H1 (cell line): Measurements from ENCODE around the gene TAF7. TPM values are rescaled to one million over a fixed set of nuclear protein-coding genes. Genes with fewer than 3 reads are reported as not detected.
A peak's percentile ranks its signal among the peaks of the same experiment; 100 is the strongest.

Experiments
- CTCF ChIA-PET: fragments of 300-600 bp; sonication (Branson Sonifier 250); formaldehyde crosslinking; loops from one replicate; lab custom pipeline; 2021; ENCODE audit not compliant: partially characterized antibody; lab: Charles Lee
- POLR2A ChIA-PET: fragments of 300-600 bp; sonication (Branson Sonifier 250); formaldehyde crosslinking; loops from one replicate; lab custom pipeline; 2021; ENCODE audit warnings: inconsistent platforms; ENCODE audit not compliant: partially characterized antibody; lab: Charles Lee
- DNase-seq, 2 experiments: peaks; one replicate each; pipeline versions ENCODE4 v3.0.0 to v3.0.0-alpha.2; 2010 to 2022; ENCODE audit warnings: low spot score in 2 of 2, low read depth in 1 of 2, mixed read lengths in 1 of 2
- FAIRE-seq: peaks from 2 replicates; lab custom pipeline; 2011; peaks lifted over from hg19 to GRCh38; lab: Jason Lieb, UNC
- H2AFZ ChIP-seq: 2 replicates; pipeline ENCODE4 v1.8.1; 2012; ENCODE audit warnings: low read length, inconsistent platforms
- H2AK5ac ChIP-seq: 2 replicates; pipeline ENCODE4 v1.6.1; 2013; ENCODE audit warnings: low read depth, low read length
- H2BK120ac ChIP-seq: replicated peaks from 2 replicates; pipeline ENCODE3; 2013; ENCODE audit warnings: low read depth, low read length, inconsistent platforms
- H2BK12ac ChIP-seq: 2 replicates; pipeline ENCODE4 v1.6.1; 2013; ENCODE audit warnings: low read depth, low read length
- H2BK15ac ChIP-seq: 2 replicates; pipeline ENCODE4 v1.6.1; 2013; ENCODE audit warnings: low read length
- H2BK20ac ChIP-seq: 2 replicates; pipeline ENCODE4 v1.6.1; 2013; ENCODE audit warnings: low read length
- H2BK5ac ChIP-seq: 2 replicates; pipeline ENCODE4 v1.6.1; 2013; ENCODE audit warnings: low read depth, low read length
- H3K14ac ChIP-seq: 2 replicates; pipeline ENCODE4 v1.6.1; 2013; ENCODE audit warnings: inconsistent platforms; ENCODE audit not compliant: insufficient read length
- H3K18ac ChIP-seq: 2 replicates; pipeline ENCODE4 v1.6.1; 2013; ENCODE audit warnings: low read length; ENCODE audit errors: extremely low read depth
- H3K23ac ChIP-seq: 2 replicates; pipeline ENCODE4 v1.6.1; 2013; ENCODE audit warnings: inconsistent platforms; ENCODE audit not compliant: insufficient read length
- H3K23me2 ChIP-seq: 2 replicates; pipeline ENCODE4 v1.6.1; 2013; ENCODE audit warnings: low read depth, low read length
- H3K27ac ChIP-seq: 2 replicates; pipeline ENCODE4 v1.6.1; 2011; ENCODE audit warnings: low read depth, low read length, inconsistent platforms
- H3K27me3 ChIP-seq, 4 experiments: replicated peaks in 1 of 4; 1 replicate in 1 of 4; 2 replicates in 3 of 4; pipeline versions ENCODE4 v1.6.1 to v1.8.1; 2011 to 2013; ENCODE audit warnings: low read length in 3 of 4, mild to moderate bottlenecking in 3 of 4, inconsistent platforms in 2 of 4, mixed read lengths in 2 of 4, moderate library complexity in 1 of 4; ENCODE audit not compliant: control insufficient read depth in 3 of 4, insufficient read depth in 3 of 4; ENCODE audit errors: extremely low read depth in 1 of 4
- H3K36me3 ChIP-seq, 4 experiments: 2 replicates each; pipeline versions ENCODE4 v1.6.1 to v1.8.1; 2011 to 2013; ENCODE audit warnings: mild to moderate bottlenecking in 4 of 4, low read length in 3 of 4, moderate library complexity in 2 of 4, control low read depth in 1 of 4, inconsistent platforms in 1 of 4; ENCODE audit not compliant: insufficient read depth in 4 of 4, control insufficient read depth in 2 of 4
- H3K4ac ChIP-seq: replicated peaks from 2 replicates; pipeline ENCODE3; 2013; ENCODE audit warnings: low read length, low read depth, mixed read lengths, inconsistent platforms; ENCODE audit not compliant: insufficient read length
- H3K4me1 ChIP-seq, 4 experiments: replicated peaks in 1 of 4; 1 replicate in 1 of 4; 2 replicates in 3 of 4; pipeline versions ENCODE4 v1.6.1 to v1.8.1; 2011 to 2013; ENCODE audit warnings: low read length in 3 of 4, inconsistent platforms in 2 of 4, mixed read lengths in 1 of 4; ENCODE audit not compliant: insufficient read depth in 4 of 4, control insufficient read depth in 3 of 4
- H3K4me2 ChIP-seq, 2 experiments: 2 replicates each; pipeline versions ENCODE4 v1.6.1 to v1.8.1; 2011 to 2013; ENCODE audit warnings: low read depth in 2 of 2, low read length in 2 of 2, control low read depth in 1 of 2, inconsistent platforms in 1 of 2, mild to moderate bottlenecking in 1 of 2; ENCODE audit not compliant: insufficient read depth in 1 of 2
- H3K4me3 ChIP-seq, 4 experiments: fragments of 200-600, 300-600 bp in 1 of 4; sonication (generic), shearing (Covaris generic), sonication (Bioruptor Twin) in 1 of 4; 2 replicates each; pipeline versions ENCODE4 v1.5.1 to v1.8.1; 2011 to 2016; ENCODE audit warnings: low read length in 4 of 4, low read depth in 3 of 4, control low read depth in 2 of 4, inconsistent platforms in 2 of 4, mild to moderate bottlenecking in 2 of 4, mixed read lengths in 1 of 4, moderate library complexity in 1 of 4; ENCODE audit not compliant: insufficient read depth in 2 of 4; ENCODE audit errors: extremely low read depth in 1 of 4
- H3K56ac ChIP-seq: replicated peaks from 2 replicates; pipeline ENCODE3; 2013; ENCODE audit warnings: low read depth, mild to moderate bottlenecking, mixed read lengths, low read length, inconsistent platforms; ENCODE audit not compliant: insufficient read length
- H3K79me1 ChIP-seq: 2 replicates; pipeline ENCODE4 v1.6.1; 2013; ENCODE audit warnings: low read depth, low read length, control low read depth
- H3K79me2 ChIP-seq, 2 experiments: 2 replicates each; pipeline versions ENCODE4 v1.6.1 to v1.8.1; 2012 to 2013; ENCODE audit warnings: low read length in 2 of 2, mild to moderate bottlenecking in 2 of 2, inconsistent platforms in 1 of 2; ENCODE audit not compliant: insufficient read depth in 2 of 2, control insufficient read depth in 1 of 2
- H3K9ac ChIP-seq, 4 experiments: replicated peaks in 1 of 4; 1 replicate in 1 of 4; 2 replicates in 3 of 4; pipeline versions ENCODE4 v1.6.1 to v1.8.1; 2011 to 2013; ENCODE audit warnings: low read depth in 3 of 4, low read length in 3 of 4, control low read depth in 2 of 4, mild to moderate bottlenecking in 2 of 4, moderate library complexity in 2 of 4, inconsistent platforms in 1 of 4; ENCODE audit errors: extremely low read depth in 1 of 4
- H3K9me3 ChIP-seq, 2 experiments: 2 replicates each; pipeline versions ENCODE4 v1.6.1 to v1.8.1; 2012 to 2013; ENCODE audit warnings: mild to moderate bottlenecking in 2 of 2, moderate library complexity in 2 of 2, control low read depth in 1 of 2, inconsistent platforms in 1 of 2, low read depth in 1 of 2, low read length in 1 of 2, mixed read lengths in 1 of 2; ENCODE audit not compliant: insufficient read depth in 2 of 2
- H4K20me1 ChIP-seq, 2 experiments: replicated peaks in 1 of 2; 2 replicates each; pipeline versions ENCODE3 to v1.8.1; 2011 to 2013; ENCODE audit warnings: inconsistent platforms in 2 of 2, low read length in 2 of 2, mild to moderate bottlenecking in 1 of 2; ENCODE audit not compliant: insufficient read depth in 2 of 2, control insufficient read depth in 1 of 2
- H4K5ac ChIP-seq: 2 replicates; pipeline ENCODE4 v1.6.1; 2013; ENCODE audit warnings: low read length, low read depth, mixed read lengths, inconsistent platforms; ENCODE audit not compliant: insufficient read length
- H4K8ac ChIP-seq: 2 replicates; pipeline ENCODE4 v1.8.0; 2013; ENCODE audit warnings: mild to moderate bottlenecking, moderate library complexity, low read length, inconsistent platforms; ENCODE audit not compliant: insufficient read depth; ENCODE audit errors: extremely low read depth
- H4K91ac ChIP-seq: replicated peaks from 2 replicates; pipeline ENCODE3; 2013; ENCODE audit warnings: low read length, mixed read lengths, inconsistent platforms; ENCODE audit not compliant: insufficient read length
- CEBPB ChIP-seq: IDR thresholded peaks from 2 replicates; pipeline ENCODE4 v1.6.1; 2012; ENCODE audit warnings: low read depth, low read length
- CREB1 ChIP-seq: IDR thresholded peaks from 2 replicates; pipeline ENCODE4 v1.6.1; 2012; ENCODE audit warnings: inconsistent platforms
- GTF2F1 ChIP-seq: IDR thresholded peaks from 2 replicates; pipeline ENCODE4 v1.6.1; 2012; ENCODE audit warnings: low read depth, low read length, improper control_type of control experiment, borderline replicate concordance
- JUND ChIP-seq: IDR thresholded peaks from 2 replicates; pipeline ENCODE4 v1.6.1; 2011; ENCODE audit warnings: mild to moderate bottlenecking, improper control_type of control experiment, low read length
- KDM4A ChIP-seq: IDR thresholded peaks from one replicate; pipeline ENCODE4 v1.7.1; 2012; ENCODE audit warnings: low read depth, mild to moderate bottlenecking, moderate library complexity, low read length, inconsistent platforms; ENCODE audit not compliant: severe bottlenecking
- NANOG ChIP-seq: IDR thresholded peaks from 2 replicates; pipeline ENCODE4 v1.6.1; 2011; ENCODE audit warnings: low read length, low read depth, mild to moderate bottlenecking, inconsistent platforms; ENCODE audit not compliant: insufficient read depth, poor library complexity, severe bottlenecking
- PHF8 ChIP-seq: fragments of 200-600 bp; sonication (generic); conservative IDR thresholded peaks from 2 replicates; pipeline ENCODE4 v1.7.1; 2012; ENCODE audit warnings: low read depth, mild to moderate bottlenecking, inconsistent platforms, low read length, moderate library complexity
- RFX5 ChIP-seq: IDR thresholded peaks from 2 replicates; pipeline ENCODE4 v1.6.1; 2011; ENCODE audit warnings: low read depth, low read length, improper control_type of control experiment, borderline replicate concordance
- TEAD4 ChIP-seq: IDR thresholded peaks from 2 replicates; pipeline ENCODE4 v1.6.1; 2012; ENCODE audit warnings: low read depth, low read length, inconsistent platforms, mixed read lengths
- YY1 ChIP-seq: IDR thresholded peaks from 2 replicates; pipeline ENCODE4 v1.6.1; 2011; ENCODE audit warnings: low read depth, mild to moderate bottlenecking, low read length
- ZNF274 ChIP-seq: IDR thresholded peaks from 2 replicates; pipeline ENCODE4 v1.7.0; 2012; ENCODE audit warnings: low read length, borderline replicate concordance; ENCODE audit errors: extremely low read depth
- WGBS, 2 experiments: shearing (Covaris generic) in 1 of 2; methylation state at CpG; one replicate each; pipeline versions ENCODE4 v1.1.6 to v1.1.7; 2013 to 2015; ENCODE audit warnings: low lambda C conversion rate in 2 of 2, mixed read lengths in 2 of 2, inconsistent platforms in 1 of 2, low coverage in 1 of 2, missing lambda C conversion rate in 1 of 2; ENCODE audit not compliant: insufficient replicate concordance in 2 of 2, insufficient coverage in 1 of 2, insufficient read length in 1 of 2; ENCODE audit errors: extremely low coverage in 1 of 2, missing lambda C conversion rate in 1 of 2; 5-methylcytosine and 5-hydroxymethylcytosine counted together
- polyA plus RNA-seq, 7 experiments: library from polyadenylated mRNA; depleted of rRNA in 3 of 7; stranded (reverse) in 5 of 7; unstranded in 2 of 7; fragments of >200 nt in 5 of 7; fragments of 200-250 nt in 2 of 7; gene quantifications; 1 replicate in 5 of 7; 2 replicates in 1 of 7; 4 replicates in 1 of 7; pipeline versions ENCODE4 v1.2.1 to v1.2.3, GENCODE V29; 2011 to 2013; ENCODE audit warnings: missing spikeins in 2 of 7, mixed read lengths in 2 of 7
- total RNA-seq: library from RNA; stranded (reverse); fragmentation: NEBNext Ultra II Directional; extraction: Animal tissue kit (Norgen Biotek cat#: 25700); gene quantifications from 2 replicates; pipeline ENCODE4 v1.2.1, GENCODE V29; 2021
- TF ChIP-seq, protein P1 (sequence below): IDR thresholded peaks from 2 replicates; pipeline ENCODE4 v1.6.1; 2012; ENCODE audit warnings: inconsistent platforms

The TAF7 gene
- total and polyA plus RNA-seq, 2 of the 8 experiments (the other 6 are each of a cell fraction or from before 2014, with no cell fraction given): 29.8 to 101 TPM

DNA sequence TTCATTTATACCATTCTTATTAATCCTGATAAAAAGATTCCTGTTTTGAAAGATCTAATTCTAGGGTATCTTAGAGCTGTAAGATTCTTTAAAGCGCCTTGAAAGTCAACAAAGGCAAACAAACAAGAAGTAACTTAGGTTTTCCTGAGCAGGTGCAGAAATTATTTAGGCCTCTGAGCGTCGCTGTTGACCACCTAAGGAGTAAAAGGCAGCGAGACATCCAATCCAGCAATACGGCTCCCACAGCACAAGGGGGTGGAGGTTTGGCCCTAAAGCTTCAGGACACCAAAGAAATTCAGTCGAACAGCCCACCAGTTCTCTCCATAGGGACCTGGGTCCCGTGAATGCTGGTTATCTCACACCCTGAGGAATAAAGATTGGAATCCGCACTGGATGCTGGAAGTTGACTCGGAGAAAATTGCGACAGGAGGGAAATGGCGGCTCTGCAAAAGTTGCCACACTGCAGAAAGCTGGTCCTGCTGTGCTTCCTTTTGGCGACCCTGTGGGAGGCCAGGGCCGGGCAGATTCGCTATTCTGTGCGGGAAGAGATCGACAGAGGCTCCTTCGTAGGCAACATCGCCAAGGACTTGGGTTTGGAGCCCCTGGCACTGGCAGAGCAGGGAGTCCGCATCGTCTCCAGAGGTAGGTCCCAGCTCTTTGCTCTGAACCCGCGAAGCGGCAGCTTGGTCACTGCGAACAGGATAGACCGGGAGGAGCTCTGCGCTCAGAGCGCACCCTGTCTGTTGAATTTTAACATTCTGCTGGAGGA lies 18.1 kb upstream of the TAF7 start, which contains the start of gene PCDHGA2:
TSS of gene PCDHGA2 (plus strand) at position 223 of the 769 bp plus-strand sequence.
- FAIRE-seq (peak; percentile 24), DNase-seq (no peak)
- no peak within 1 kb of the TSS for H3K4me2 ChIP-seq
- no peak within 1 kb of the TSS for H3K4ac ChIP-seq
- H2BK15ac ChIP-seq: no peak within 1 kb of the TSS
- no peak within 1 kb of the TSS for H3K23ac ChIP-seq
- no peak within 1 kb of the TSS for H4K5ac ChIP-seq
- H3K27ac ChIP-seq: no peak within 1 kb of the TSS
- H3K79me2 ChIP-seq: no peaks in the 10 kb centered on the region
- H3K36me3 ChIP-seq: no peaks in the 10 kb centered on the region
- ChIA-PET POLR2A (interaction anchor here (0.8 to 2.8 kb wide), 4 partner anchors 8 to 75 kb away, joined by 3 to 15 read pairs (median 4); partner anchors contain the start of genes PCDHGA1, PCDHGB1 and TAF7), CTCF (interaction anchor here (0.6 to 3.8 kb wide), 48 partner anchors 8 to 442 kb away, joined by 3 to 40 read pairs (median 4); partner anchors contain the start of genes PCDHB10, PCDHB11, PCDHB12 and PCDHB14)
- no peak within 1 kb of the TSS for H2BK12ac ChIP-seq
- H4K20me1 ChIP-seq: no peaks in the 10 kb centered on the region
- no peaks in the 10 kb centered on the region for H3K23me2 ChIP-seq
- no peaks in the 10 kb centered on the region for H3K4me1 ChIP-seq
- peaks cover 17 to 37% of the 10 kb centered on the region in 2 experiments; a peak in 3 of 4 replicates for H3K9me3 ChIP-seq
- no peak within 1 kb of the TSS for H3K9ac ChIP-seq
- H4K8ac ChIP-seq: peak within 1 kb of the TSS; percentile 57; the same call in 1 of the 2 replicates
- 81% methylated on average over 27 of the region's 27 CpGs; no CpG with 5 or more reads in 1 of the 2 experiments for WGBS, 2 experiments
- no peak within 1 kb of the TSS for H4K91ac ChIP-seq
- no peak within 1 kb of the TSS for H3K4me3 ChIP-seq
- H3K14ac ChIP-seq: no peak within 1 kb of the TSS
- no peak within 1 kb of the TSS for H3K56ac ChIP-seq
- H2BK5ac ChIP-seq: no peak within 1 kb of the TSS
- H2BK120ac ChIP-seq: no peak within 1 kb of the TSS
- H2AFZ ChIP-seq: no peak within 1 kb of the TSS
- no peaks in the 10 kb centered on the region for H3K27me3 ChIP-seq
- H3K79me1 ChIP-seq: no peaks in the 10 kb centered on the region
- H3K18ac ChIP-seq: no peak within 1 kb of the TSS
- H2BK20ac ChIP-seq: no peak within 1 kb of the TSS
- H2AK5ac ChIP-seq: no peak within 1 kb of the TSS
- TF ChIP-seq RFX5 (no peak), TEAD4 (no peak), CEBPB (peak; percentile 32; the same call in 1 of the 2 replicates), JUND (no peak), ZNF274 (no peak), YY1 (0 out of 2 replicates have a peak, but pooled peaks have one; percentile 36), KDM4A (no peak), CREB1 (no peak), PHF8 (no peak), NANOG (no peak), GTF2F1 (no peak)
- TF ChIP-seq, protein P1, sequence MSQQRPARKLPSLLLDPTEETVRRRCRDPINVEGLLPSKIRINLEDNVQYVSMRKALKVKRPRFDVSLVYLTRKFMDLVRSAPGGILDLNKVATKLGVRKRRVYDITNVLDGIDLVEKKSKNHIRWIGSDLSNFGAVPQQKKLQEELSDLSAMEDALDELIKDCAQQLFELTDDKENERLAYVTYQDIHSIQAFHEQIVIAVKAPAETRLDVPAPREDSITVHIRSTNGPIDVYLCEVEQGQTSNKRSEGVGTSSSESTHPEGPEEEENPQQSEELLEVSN: no peak
